GM19043 (cell line): ENCODE data around the gene PGBD5.

ENCODE experiments used
- ATAC-seq: cut with Tn5 transposase; IDR thresholded peaks from one replicate; pipeline ENCODE4 v1.9.1; 2021; ENCODE audit warnings: low read depth; ENCODE audit not compliant: unreplicated experiment

The PGBD5 gene

DNA sequence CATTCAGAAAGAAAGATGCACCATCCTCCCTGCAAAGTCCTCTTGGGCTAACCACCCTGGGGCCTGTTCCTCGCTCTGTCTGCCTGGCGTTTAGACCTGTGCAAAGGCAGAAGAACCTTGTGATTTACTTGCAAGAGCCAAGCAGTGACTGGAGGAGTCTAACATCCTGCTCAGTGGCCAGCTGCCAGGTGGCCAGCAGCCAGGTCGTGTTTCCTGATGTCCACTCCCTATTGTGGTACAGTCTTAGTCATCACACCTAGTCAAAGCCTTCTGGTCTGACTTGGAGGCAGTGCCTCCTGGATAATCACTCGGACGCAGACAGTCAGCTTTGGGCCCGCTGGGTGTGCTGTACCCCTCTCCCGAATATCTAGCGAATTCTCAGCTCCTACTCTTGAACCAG, 118.1 kb downstream of the PGBD5 start:
- ATAC-seq = no peak

DNA sequence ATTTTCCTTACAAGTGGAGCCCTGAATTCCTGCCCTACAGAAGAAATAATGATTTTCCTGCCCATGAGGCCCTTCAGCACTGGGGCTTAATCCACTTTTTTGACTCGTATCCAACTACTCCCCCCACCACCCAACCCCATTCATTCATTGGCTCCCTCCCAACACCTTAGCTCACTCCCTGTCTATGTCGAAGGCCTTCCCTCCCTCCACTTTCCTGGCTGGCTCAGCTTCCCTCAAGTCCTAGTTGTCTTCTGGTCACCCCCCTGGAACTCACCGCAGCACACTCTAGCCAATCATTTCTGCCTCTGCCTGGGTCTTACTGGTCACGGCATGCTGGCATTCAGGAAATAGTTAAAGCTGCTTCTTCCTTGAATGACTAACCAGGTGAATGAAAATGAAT, 118.9 kb downstream of the PGBD5 start:
- ATAC-seq = no peak

DNA sequence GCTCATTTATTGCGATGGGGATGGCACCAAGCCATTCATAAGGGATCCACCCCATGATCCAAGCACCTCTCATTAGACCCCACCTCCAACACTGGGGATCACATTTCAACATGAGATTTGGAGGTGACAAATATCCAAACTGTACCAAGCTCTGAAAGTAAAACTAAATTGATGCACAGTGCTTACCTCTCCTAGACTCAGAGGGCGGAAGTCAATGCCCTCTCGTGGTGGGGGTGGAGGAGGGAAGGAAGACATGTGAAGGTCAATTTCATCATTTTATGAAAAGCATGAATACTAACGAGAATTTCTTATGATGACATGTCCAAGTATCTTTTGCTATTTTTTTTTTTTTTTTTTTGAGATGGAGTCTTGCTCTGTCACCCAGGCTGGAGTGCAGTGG, 120.0 kb downstream of the PGBD5 start:
- ATAC-seq = no peak

DNA sequence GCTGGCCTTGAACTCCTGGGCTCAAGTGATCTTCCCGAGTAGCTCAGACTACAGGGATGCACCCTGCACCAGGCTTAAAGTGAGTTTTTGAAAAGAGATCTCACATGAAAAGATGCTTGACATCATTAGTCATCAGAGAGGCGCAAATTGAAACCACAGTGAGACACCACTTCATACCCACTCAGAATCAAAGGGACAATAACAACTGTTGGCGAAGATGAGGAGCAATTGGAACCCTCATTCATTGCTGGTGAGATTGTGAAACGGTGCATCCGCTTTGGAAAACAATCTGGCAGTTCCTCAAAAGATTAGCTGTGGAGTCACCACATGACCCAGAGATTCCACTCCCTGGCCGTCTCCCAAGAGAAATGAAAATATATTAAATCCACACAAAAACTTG, 122.3 kb downstream of the PGBD5 start:
- no peak for ATAC-seq

DNA sequence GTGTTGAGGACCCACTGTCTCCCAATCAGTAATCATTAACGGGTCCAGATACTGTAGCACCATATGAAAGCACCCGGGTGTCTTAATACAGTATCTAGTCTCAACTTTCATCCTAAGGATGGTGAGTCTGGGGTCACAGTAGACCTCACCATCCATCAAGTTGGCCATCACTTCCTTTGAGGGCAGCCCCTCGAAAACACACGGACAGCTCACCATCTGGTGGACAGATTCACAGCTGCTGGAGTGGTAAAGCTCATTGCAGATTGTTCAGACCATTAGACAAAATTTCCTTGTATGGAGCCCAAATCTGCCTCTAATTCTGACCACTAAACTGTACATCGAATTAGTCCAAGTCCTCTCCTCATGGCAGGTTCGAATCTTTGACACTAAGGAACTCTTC, 123.1 kb downstream of the PGBD5 start:
- ATAC-seq = no peak

DNA sequence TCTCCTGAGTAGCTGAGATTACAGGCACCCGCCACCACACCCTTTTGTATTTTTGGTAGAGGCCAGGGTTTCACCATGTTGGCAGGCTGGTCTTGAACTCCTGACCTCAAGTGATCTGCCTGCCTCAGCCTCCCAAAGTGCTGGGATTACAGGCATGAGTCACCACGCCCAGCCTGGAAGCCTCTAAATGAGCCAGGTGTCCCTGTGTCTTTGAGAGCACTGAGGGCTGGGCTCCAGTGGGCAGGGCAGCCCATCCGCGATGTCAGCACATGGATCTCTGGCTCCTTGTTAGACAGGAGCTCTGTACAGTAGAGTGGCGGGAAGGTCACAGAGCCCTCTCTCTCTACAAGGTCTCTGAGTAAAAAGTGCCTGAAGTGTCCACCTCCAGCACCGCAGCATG, 124.3 kb downstream of the PGBD5 start:
- no peak for ATAC-seq

DNA sequence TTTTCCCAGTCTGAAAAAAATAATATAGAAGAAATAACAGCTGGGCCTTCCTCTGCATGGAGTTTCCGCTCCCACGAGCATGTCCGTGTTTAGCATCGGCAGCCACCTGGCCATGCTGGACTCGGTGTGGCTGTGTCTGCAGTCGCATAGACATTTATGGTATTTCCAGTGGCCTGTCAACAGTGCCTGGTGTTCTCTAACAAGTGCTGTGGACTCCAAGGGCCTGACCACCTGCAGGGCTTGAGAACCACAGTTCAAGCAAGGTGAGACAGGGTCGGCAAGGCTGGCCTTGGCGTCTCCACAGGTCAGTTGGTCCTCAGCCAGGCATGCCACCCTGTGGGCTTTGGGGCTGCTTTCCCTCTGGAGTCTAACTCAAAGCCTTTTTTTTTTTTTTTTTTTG, 124.8 kb downstream of the PGBD5 start:
- ATAC-seq = no peak

DNA sequence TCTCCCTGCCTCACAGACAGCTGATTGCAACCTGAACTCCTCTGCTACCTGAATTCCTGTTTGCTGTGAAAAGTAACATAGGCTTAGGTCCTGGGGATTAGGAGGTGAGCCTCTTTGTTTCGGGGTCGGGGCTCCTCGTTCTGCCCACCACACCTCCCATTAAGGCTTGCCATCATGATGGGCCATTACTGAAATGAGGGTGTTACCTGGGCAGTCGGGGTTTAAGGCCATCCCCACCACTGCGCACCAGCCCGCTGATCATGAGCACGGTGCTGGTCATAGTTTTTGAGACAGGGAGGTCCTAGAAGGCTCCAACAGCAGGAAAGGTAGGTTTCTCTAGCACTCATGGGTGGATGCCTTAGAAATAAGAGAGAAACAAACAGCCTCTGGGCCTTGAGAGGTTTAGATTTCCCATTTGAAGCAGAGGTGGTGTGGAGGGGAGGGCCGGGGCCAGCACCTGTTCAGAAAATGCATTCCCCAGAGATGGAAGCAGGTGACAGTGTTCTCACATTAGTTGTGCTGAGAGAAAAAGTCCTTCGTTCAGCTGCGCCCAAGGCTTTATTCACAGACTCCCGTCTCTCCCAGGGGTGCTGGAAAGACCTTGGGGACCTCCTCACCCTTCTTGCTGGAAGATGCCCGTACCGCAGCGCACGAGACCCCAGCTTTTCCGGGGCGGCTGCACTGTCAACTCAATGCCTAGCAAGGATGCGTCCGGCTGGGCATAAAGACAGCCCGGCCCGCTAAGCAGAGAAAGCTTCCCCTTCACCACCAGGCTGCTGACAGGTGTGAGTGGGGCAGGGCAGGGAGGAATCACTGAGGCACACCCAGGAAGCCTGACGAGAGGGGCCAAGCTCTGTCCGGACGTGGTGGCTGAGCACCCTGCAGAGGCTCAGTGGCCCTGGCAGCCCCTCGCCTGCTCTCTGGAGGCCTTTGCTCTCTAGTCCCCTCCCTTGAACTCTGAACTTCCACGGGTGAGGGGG, 125.5 kb downstream of the PGBD5 start:
- no peak for ATAC-seq

DNA sequence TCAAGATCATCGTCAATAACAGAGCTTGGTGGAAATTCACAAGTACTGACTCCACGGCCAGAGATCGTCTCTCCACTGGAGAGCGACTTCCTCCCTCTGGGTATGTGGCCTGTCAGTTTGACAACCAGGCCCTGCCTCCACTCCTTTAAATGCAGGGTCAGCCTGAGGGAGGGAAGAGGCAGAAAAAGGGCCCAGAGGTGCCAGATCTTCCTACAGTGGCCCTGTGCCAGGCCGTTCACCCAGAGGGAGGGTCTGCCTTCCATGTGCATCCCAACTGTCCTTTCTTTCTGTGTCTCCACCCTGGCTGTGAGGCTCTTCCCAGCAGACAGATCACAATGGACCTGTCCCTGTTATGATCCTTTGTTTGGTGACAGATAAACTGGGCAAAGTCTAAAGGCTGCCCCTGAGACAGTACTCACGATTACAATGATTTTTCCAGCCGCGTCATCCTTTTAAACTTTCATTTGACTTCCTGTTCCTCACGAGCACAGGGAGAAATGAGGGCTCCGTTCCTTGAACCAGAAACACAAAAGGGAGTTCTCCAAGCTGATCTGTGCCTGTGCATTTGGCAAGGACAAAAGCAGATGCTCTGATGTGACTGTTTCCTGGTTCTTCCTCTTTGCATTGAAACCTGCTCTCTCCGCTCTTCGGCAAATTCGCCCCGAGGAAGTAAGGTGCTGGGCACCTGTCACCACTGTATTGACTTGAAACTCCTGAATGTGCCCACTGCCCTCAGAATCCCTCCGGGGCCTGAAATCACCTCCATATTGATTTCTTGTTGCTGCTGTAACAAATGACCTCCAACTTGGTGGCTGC, 126.7 kb downstream of the PGBD5 start:
- no peak for ATAC-seq

DNA sequence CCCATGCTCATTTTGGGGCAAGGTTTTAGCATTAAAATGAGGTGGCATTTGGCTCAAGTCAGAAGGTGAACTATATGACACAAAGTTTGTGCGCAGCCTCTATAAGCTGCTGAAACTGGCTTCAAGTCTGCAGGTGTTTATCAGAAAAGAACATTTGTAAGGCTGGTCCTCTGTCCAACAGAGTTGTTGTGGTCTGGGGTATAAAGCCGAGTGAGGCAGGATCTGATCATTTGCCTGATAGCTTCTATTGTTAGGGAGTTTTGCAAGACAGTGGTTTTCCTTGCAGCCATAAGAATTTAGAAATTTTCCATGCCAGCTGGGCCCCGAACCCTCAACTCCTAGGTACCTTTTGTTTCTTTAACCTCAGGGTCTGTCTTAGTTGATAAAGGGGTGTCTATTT, 130.8 kb downstream of the PGBD5 start:
- no peak for ATAC-seq

DNA sequence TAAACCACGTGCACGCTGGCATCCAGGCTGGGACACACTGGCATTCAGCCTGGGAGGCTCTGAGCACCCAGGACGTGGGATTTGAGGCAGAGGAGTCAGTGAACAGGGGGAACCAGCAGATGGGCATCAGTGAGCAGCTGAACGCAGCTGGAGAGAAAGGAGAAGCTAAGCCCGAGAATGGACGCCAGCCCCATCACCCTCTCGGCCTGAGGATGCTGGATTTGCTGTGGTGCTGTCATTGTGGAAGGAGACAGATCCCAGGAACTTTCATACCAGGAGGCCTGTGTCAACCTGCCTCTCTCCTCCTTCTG, 132.8 kb downstream of the PGBD5 start:
- no peak for ATAC-seq

DNA sequence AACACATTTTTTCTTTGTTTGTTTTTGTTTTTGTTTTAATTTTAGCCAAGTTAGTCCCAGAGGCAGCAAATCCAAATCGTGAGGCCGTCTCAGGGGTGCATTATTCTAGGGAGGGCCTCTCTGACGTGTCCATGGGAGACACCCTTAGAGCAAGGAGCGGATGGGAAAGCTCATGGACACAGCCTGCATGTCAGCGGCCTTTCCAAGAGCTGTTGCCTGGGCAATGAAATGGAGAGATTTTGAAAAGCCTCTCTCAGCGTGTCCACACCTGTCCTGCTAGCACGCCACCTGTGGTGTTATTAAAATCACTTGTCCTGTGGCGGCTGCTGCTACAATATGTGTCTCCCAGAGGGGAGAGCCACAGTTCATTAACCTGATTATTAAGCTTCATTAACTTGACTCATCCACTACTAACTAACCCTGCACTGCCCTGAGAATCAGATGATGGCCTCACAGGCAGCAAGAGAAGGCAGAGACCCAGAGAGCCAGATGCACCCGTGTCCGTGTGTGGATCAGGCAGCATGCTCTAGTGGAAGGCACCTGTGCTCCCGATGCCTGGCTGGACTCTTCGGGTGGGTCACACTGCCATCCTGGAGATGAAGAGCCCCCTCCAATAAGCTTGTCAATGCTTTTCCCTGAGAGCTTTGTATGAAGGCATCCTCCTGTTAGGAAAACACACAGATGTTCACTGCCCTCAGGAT, 133.3 kb downstream of the PGBD5 start:
- no peak for ATAC-seq

DNA sequence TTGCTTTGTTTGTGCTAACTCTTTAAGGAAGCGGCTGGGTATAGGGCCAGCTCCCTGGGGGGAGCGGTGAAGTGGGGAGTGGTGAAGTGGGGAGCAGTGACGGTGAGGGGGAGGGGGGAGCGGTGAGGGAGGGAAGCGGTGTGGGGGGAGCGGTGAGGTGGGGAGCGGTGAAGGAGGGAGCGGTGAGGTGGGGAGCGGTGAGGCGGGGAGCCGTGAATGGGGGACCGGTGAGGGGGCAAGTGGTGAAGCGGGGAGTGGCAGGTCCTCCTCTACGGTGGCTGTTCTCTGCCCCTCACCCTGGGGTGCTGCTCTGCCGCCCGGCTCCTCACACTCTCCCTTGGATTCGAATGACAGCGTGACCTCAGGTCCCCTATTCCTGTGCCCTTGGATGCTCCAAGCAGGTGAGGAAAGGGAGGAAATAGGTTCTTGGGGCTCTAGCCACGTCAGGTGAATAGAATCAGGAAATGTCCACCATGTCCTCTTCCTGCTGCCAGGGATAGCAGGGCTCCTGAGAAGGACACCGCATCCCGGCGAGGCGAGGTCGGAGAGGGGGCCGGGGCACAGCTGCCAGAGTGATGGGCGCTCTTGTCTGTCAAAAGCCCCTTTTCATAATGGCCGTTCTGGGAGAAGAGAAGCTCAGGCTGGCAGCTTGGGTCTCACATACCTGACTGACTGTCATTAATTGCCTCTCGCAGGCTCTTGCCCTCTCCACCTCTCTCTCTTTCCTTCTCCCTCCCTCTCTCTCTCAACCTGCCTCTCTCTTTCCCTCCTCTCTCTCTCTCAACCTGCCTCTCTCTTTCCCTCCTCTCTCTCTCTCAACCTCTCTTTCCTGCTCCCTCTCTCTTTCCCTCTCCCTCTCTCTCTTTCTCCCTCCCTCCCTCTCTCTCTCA, 134.2 kb downstream of the PGBD5 start:
- ATAC-seq = no peak

DNA sequence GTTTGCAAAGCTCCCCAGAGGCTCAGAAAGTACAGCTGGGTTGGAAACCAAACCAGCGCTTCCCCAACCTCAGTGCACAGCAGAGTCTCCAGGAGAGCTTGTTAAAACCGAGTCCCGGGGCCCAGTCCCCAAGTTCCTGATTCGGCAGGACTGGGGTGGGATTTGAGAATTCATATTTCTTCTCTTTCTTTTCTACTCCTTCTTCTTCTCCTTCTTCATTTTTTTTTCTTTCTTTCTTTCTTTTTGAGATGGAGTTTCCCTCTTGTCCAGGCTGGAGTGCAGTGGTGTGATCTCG, 136.8 kb downstream of the PGBD5 start:
- no peak for ATAC-seq

DNA sequence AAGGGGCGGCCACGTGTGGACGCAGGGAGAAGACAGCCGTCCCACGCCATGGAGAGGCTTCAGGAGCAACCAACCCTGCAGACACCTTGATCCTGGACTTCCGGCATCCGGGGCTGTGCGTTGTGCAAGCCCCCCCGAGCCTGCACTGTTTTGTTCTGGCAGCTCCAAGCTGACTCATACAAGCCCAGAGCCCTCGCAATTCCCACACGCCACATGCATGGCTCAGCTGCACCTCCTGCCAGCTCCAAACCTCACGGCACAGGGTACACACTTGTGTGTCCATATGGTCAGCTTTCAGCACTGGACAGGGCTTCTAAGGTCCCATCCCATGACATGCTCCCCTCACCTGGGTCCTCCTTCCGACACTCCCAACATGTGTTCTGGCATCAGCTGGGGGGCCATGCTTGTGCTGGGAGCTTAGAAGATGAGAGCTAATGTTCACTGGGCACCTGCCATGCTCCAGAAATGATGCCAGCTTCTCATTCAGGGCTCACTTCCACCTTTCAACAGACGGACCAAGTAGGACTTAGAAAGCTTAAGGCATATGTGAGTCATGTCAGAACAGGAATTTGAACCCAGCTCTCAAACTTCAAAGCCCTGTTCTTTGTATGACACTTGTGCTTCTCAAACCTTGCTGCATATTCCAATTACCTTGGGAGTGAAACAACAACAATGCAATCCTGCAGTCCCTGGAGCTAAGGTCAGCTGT, 137.3 kb downstream of the PGBD5 start:
- no peak for ATAC-seq

DNA sequence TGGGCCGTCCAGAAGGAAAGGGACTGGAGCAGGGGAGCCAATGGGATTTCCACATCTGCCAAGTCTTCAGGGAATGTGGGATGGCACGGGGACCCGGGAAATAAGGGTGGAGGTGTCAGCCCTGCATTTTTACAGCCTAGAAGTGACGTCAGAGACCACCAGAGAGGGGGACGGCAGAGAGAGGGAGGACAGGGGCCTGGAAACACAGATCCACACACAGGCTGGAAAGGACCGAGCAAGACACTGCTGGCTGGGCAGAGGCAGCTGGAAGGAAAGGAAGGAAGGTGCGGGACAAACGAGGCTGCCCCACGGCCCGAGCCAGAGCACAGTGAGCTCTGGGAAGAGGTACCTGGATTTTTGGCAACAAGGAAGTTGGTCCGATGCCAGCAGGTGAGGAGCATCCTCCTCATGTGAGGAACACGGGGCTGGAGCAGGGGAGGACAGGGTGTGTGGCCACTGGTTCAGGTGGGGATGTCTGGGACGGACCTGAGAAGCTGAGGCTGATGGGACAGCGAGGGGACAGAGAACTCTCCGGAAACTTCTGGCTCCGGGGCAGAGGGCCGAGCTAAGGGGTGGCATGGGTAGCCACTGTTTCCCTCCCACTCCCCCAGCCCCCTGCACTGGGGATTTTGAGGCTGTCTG, 138.3 kb downstream of the PGBD5 start:
- ATAC-seq = no peak

DNA sequence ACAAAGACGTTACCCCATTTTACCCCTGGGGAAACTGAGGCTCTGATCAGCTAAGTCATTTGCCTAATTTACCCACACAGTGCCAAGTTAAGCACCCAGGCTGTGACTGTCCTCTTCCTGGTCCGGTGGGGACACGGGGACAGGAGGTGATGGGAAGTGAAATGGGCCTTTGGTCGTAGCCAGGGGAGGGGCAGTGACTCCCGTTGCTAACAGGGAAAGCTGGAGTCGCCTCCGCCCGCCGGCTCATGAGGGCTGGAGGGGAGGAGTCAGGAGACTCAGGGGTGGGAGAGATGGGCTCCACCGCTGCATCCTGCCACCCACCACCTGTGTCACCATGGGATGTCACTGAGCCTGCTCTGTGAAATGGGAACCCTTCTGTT, 139.3 kb downstream of the PGBD5 start:
- no peak for ATAC-seq

DNA sequence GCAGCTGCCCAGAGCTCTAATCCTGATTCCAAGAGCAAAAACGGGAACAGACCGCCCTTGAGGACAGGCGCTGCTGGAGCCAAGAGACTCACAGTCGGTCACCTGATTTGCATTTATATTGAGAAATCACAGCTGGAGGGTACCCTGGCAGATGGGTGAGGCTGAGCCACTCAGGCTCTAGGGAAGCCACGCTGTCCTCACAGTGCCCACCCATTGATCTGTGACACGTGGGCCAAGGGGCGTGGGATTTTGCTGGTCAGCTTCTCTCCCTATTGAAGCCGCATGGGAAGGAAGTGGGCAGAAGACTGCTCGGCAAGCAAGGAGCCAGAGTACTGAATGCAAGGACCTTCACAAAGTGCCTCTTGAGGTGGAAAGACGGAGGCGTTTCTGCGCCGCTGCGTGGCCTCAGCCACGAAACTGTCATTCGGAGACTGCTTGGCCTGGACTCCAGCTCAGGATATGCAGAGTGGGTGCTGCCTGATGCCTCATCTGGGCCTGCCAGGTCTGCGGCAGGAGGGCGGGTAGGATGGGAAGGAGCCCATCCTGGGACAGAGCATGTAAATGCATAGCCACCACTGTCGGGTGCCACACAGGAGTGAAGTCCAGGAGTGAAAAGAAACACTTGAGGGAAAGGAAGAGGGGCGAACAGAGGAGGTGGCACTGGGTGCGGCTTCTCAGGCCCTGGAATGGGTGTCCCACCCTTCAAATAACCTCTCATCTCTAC, 139.8 kb downstream of the PGBD5 start:
- ATAC-seq = no peak

DNA sequence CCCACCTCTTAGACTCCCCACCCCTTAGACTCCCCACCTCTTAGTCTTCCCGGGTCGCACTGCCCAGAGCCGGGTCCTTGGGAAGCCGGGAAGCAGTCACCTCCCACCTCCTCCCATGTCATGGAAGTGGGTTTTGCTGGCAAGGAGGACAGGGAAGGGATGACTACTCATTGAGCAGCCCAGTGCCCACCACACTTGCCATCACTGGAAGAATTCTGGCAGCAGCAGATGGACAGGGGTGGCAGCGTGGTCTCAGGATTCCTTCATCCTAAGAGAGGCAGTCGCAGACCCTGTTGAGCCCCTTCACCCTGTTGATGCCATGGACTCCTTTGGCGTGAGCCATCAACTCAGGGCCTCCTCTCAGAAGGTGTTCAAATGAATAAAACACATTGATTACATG, 140.8 kb downstream of the PGBD5 start:
- ATAC-seq = no peak
